Measurements from ENCODE around the gene NRCAM. TPM values are rescaled to one million over a fixed set of nuclear protein-coding genes. Genes with fewer than 3 reads are reported as not detected.

NRCAM gene
- total and polyA plus RNA-seq, 2 of the 13 experiments (the other 11 are each of a cell fraction or from before 2014, with no cell fraction given): 0.31 to 0.33 TPM

- Histone ChIP-seq H3K79me2 (ENCODE audit: insufficient read depth, low read length) (no peaks in the 10 kb centered on the region), H3K4me3 (replicated peaks in 1 of 3; ENCODE audit: insufficient read depth in 1 of 3, low read depth in 2 of 3, low read length in 3 of 3) (no peak overlapping the region), H2AFZ (ENCODE audit: low read length) (no peak overlapping the region), H3K36me3 (replicated peaks in 1 of 2; ENCODE audit: control insufficient read depth in 1 of 2, insufficient read depth in 2 of 2, low read length in 2 of 2) (no peaks in the 10 kb centered on the region), H4K20me1 (ENCODE audit: insufficient read depth, low read length) (no peaks in the 10 kb centered on the region), H3K9ac (ENCODE audit: insufficient read depth, low read depth, low read length) (no peak overlapping the region), H3K9me3 (ENCODE audit: low read length) (no peaks in the 10 kb centered on the region), H3K27ac (ENCODE audit: extremely low read length, insufficient read depth, low read length) (no peak overlapping the region), H3K27me3 (ENCODE audit: control insufficient read depth in 1 of 2, insufficient read depth in 2 of 2, low read length in 2 of 2) (no peaks in the 10 kb centered on the region), H3K4me1 (ENCODE audit: insufficient read depth, low read length) (no peaks in the 10 kb centered on the region), H3K4me2 (ENCODE audit: low read depth, low read length) (no peak overlapping the region)
- no TSS peak for BruUV-seq (replicated peaks)
- in situ Hi-C loops (cut with HindIII; ENCODE audit: extremely low pct_ligation_motif_present, low pct_unique_long_range_greater_than_20kb) (no loop called here), intact Hi-C loops (cut with micrococcal nuclease; ENCODE audit: unreplicated experiment) (no loop called here)
- ChIA-PET POLR2A (no interaction called here), CTCF (ENCODE audit: low intra/inter-chr PET ratio, low total read pairs) (no interaction called here)
- ATAC-seq: no peak
- 90% methylated on average over 6 of the region's 6 CpGs for WGBS (ENCODE audit: low lambda C conversion rate)
- TF ChIP-seq HNRNPK (IDR thresholded peaks at IDR 0.05; ENCODE audit: low read depth, low read length, poor library complexity, severe bottlenecking) (no peak), ZNF652 (CRISPR knock-in tag; IDR thresholded peaks at IDR 0.05; ENCODE audit: borderline replicate concordance, low read depth) (no peak), ZNF839 (CRISPR knock-in tag; IDR thresholded peaks at IDR 0.05; ENCODE audit: borderline replicate concordance) (no peak), FOXA3 (CRISPR knock-in tag; IDR thresholded peaks at IDR 0.05) (no peak), PHF20 (CRISPR knock-in tag; IDR thresholded peaks at IDR 0.05) (no peak), ETV6 (CRISPR knock-in tag; conservative IDR thresholded peaks at IDR 0.05) (no peak), MYC (CRISPR knock-in tag; IDR thresholded peaks at IDR 0.05; ENCODE audit: borderline replicate concordance) (no peak), ZNF12 (CRISPR knock-in tag; IDR thresholded peaks at IDR 0.05) (no peak)
- TF ChIP-seq, protein P1, sequence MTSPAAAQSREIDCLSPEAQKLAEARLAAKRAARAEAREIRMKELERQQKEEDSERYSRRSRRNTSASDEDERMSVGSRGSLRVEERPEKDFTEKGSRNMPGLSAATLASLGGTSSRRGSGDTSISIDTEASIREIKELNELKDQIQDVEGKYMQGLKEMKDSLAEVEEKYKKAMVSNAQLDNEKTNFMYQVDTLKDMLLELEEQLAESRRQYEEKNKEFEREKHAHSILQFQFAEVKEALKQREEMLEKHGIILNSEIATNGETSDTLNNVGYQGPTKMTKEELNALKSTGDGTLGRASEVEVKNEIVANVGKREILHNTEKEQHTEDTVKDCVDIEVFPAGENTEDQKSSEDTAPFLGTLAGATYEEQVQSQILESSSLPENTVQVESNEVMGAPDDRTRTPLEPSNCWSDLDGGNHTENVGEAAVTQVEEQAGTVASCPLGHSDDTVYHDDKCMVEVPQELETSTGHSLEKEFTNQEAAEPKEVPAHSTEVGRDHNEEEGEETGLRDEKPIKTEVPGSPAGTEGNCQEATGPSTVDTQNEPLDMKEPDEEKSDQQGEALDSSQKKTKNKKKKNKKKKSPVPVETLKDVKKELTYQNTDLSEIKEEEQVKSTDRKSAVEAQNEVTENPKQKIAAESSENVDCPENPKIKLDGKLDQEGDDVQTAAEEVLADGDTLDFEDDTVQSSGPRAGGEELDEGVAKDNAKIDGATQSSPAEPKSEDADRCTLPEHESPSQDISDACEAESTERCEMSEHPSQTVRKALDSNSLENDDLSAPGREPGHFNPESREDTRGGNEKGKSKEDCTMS (CRISPR knock-in tag; conservative IDR thresholded peaks at IDR 0.05): no peak
- FAIRE-seq: no peak
- DNase-seq (ENCODE audit: low spot score): no peak
Measured at GRCh38 chr7:108409146-108409545, 47.1 kb downstream of the NRCAM start.

Data from HepG2 (cell line).